ENCODE data around the gene IRF5. TPM values are rescaled to one million over a fixed set of nuclear protein-coding genes. Genes with fewer than 3 reads are reported as not detected.
A peak's percentile ranks its signal among the peaks of the same experiment; 100 is the strongest.

Gene IRF5
- total and polyA plus RNA-seq, 2 donors (not counting 1 experiment from before 2014, with no cell fraction given), result 91.3 to 135 TPM

DNA sequence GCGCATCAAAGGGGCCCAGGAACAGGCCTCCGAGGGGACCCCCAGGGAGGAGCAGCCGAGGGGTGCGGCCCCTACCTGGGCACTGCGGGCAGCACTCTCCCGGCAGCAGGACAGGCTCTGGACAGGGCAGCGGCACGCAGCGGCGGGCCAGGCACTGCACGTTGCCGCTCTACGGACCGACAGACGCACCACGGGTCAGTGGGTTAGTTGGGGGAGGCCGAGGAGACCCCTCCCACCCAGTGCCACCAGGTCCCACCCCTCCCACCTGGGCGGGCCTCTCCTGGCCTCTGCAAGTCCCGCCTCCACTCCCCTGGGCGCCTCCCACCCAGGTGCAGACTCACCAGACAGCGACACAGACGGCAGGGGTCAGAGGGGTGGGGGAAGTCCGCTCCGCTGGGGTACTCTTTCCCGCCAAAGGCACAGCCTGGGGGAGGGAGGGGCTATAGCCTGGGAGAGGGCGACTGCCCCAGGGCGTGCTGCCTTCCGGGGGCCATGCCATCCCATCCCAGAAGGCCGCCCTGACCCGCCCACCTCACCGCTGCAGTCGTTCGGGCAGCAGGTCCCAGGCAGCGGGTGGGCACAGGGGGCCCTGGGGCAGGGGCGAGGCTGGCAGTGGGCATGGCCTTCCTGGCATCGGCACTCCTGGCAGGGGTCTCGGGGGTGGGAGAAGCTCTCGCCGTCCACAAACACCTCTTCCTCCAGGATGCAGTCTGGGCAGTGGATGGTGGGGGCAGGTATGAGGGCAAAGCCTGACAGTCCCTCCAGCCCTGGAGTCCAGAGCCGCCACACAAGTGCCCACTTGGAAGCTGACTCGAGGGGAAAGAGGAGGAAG, 46.4 kb upstream of the IRF5 start:
- Mint-ChIP-seq H3K27ac (no peak overlapping the region), H3K4me3 (peak overlapping the region; percentile 62), H3K4me1 (peaks cover 4% of the 10 kb centered on the region), H3K9me3 (ENCODE audit: insufficient read depth) (no peaks in the 10 kb centered on the region), H3K27me3 (peaks cover 10% of the 10 kb centered on the region)
- no peaks in the 10 kb centered on the region for H4K20me1 ChIP-seq (ENCODE audit: control insufficient read depth, insufficient read depth, low read length, poor library complexity, severe bottlenecking)
- H3K9me3 ChIP-seq (ENCODE audit: control extremely low read depth in 1 of 3, control insufficient read depth in 2 of 3, insufficient read depth in 1 of 3, low read length in 2 of 3), result no peaks in the 10 kb centered on the region
- H3K27ac ChIP-seq (ENCODE audit: low read length in 2 of 2), result no peak overlapping the region
- WGBS (ENCODE audit: insufficient coverage), result 44% methylated on average over 29 of the region's 41 CpGs
- DNase-seq (peak; percentile 63), ATAC-seq (ENCODE audit: low read depth) (peak; percentile 64)
- CTCF ChIA-PET, result interaction anchor here (1.8 kb wide), 1 partner anchor 8 kb away, joined by 5 read pairs; no protein-coding TSS in a partner anchor
- TF ChIP-seq EZH2 (IDR thresholded peaks at IDR 0.05; ENCODE audit: borderline replicate concordance, insufficient read depth, low read depth, low read length, poor library complexity, severe bottlenecking), result peak; percentile 73
- TF ChIP-seq, protein P1, sequence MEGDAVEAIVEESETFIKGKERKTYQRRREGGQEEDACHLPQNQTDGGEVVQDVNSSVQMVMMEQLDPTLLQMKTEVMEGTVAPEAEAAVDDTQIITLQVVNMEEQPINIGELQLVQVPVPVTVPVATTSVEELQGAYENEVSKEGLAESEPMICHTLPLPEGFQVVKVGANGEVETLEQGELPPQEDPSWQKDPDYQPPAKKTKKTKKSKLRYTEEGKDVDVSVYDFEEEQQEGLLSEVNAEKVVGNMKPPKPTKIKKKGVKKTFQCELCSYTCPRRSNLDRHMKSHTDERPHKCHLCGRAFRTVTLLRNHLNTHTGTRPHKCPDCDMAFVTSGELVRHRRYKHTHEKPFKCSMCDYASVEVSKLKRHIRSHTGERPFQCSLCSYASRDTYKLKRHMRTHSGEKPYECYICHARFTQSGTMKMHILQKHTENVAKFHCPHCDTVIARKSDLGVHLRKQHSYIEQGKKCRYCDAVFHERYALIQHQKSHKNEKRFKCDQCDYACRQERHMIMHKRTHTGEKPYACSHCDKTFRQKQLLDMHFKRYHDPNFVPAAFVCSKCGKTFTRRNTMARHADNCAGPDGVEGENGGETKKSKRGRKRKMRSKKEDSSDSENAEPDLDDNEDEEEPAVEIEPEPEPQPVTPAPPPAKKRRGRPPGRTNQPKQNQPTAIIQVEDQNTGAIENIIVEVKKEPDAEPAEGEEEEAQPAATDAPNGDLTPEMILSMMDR (IDR thresholded peaks at IDR 0.05), result no peak
- peaks cover 7 to 12% of the 10 kb centered on the region in 2 donors for H3K4me1 ChIP-seq (ENCODE audit: control insufficient read depth in 2 of 2, insufficient read depth in 2 of 2, low read length in 2 of 2)
- peak overlapping the region; percentile 60 for H2AFZ ChIP-seq (ENCODE audit: insufficient read depth, low read depth, low read length, poor library complexity, severe bottlenecking)
- POLR2A ChIA-PET, result no interaction called here
- no peaks in the 10 kb centered on the region for H3K79me2 ChIP-seq (ENCODE audit: control insufficient read depth, insufficient read depth, low read length)
- peaks cover 0 to 41% (median 6%) of the 10 kb centered on the region in 4 experiments for H3K27me3 ChIP-seq (replicated peaks in 1 of 4; ENCODE audit: control extremely low read depth in 1 of 4, control insufficient read depth in 3 of 4, insufficient read depth in 4 of 4, low read length in 3 of 4)
- H3K9ac ChIP-seq (ENCODE audit: low read length), result peak overlapping the region; percentile 56
- H3K4me3 ChIP-seq (ENCODE audit: control extremely low read depth in 1 of 5, extremely low read depth in 1 of 5, insufficient read depth in 1 of 5, low read depth in 2 of 5, low read length in 4 of 5), result peak overlapping the region in 3 of 5 experiments; percentile 41 to 53 (median 41)
- intact Hi-C loops (cut with micrococcal nuclease), result no loop called here
- H3K36me3 ChIP-seq (replicated peaks in 1 of 2; ENCODE audit: control extremely low read depth in 1 of 2, control insufficient read depth in 1 of 2, extremely low read depth in 1 of 2, insufficient read depth in 2 of 2, low read length in 1 of 2), result no peaks in the 10 kb centered on the region
- peak overlapping the region; percentile 85 for H3K4me2 ChIP-seq (replicated peaks; ENCODE audit: low read depth, low read length, poor library complexity, severe bottlenecking)

DNA sequence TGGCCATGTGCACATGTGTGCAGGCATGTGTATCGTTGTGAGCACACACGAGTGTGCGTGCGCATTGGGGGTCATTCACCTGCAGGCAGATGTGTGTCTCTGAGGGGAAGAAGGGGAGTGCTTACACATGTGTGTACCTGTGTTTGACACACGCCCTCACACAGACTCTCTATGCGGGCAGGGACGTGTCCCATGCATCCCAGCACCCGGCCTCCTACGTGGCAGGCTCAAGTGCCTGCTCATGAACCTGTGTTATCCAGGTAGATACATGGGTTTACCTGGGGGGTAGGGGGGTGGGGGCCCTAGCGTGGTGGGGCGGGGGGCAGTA, 45.8 kb upstream of the IRF5 start:
- Histone ChIP-seq H3K9ac (ENCODE audit: low read length) (no peak overlapping the region), H3K4me3 (ENCODE audit: control extremely low read depth in 1 of 5, extremely low read depth in 1 of 5, insufficient read depth in 1 of 5, low read depth in 2 of 5, low read length in 4 of 5) (no peak overlapping the region), H3K36me3 (replicated peaks in 1 of 2; ENCODE audit: control extremely low read depth in 1 of 2, control insufficient read depth in 1 of 2, extremely low read depth in 1 of 2, insufficient read depth in 2 of 2, low read length in 1 of 2) (no peaks in the 10 kb centered on the region), H3K27me3 (replicated peaks in 1 of 4; ENCODE audit: control extremely low read depth in 1 of 4, control insufficient read depth in 3 of 4, insufficient read depth in 4 of 4, low read length in 3 of 4) (peaks cover 0 to 38% (median 6%) of the 10 kb centered on the region in 4 experiments), H3K4me2 (replicated peaks; ENCODE audit: low read depth, low read length, poor library complexity, severe bottlenecking) (no peak overlapping the region), H4K20me1 (ENCODE audit: control insufficient read depth, insufficient read depth, low read length, poor library complexity, severe bottlenecking) (no peaks in the 10 kb centered on the region), H3K79me2 (ENCODE audit: control insufficient read depth, insufficient read depth, low read length) (no peaks in the 10 kb centered on the region), H3K27ac (ENCODE audit: low read length in 2 of 2) (no peak overlapping the region), H3K9me3 (ENCODE audit: control extremely low read depth in 1 of 3, control insufficient read depth in 2 of 3, insufficient read depth in 1 of 3, low read length in 2 of 3) (no peaks in the 10 kb centered on the region), H2AFZ (ENCODE audit: insufficient read depth, low read depth, low read length, poor library complexity, severe bottlenecking) (no peak overlapping the region), H3K4me1 (ENCODE audit: control insufficient read depth in 2 of 2, insufficient read depth in 2 of 2, low read length in 2 of 2) (peaks cover 7 to 12% of the 10 kb centered on the region in 2 donors)
- peak overlapping the region; percentile 62 for H3K4me3 Mint-ChIP-seq
- POLR2A ChIA-PET, result no interaction called here
- intact Hi-C loops (cut with micrococcal nuclease), result no loop called here
- TF ChIP-seq EZH2 (IDR thresholded peaks at IDR 0.05; ENCODE audit: borderline replicate concordance, insufficient read depth, low read depth, low read length, poor library complexity, severe bottlenecking), result no peak
- TF ChIP-seq, protein P1 (IDR thresholded peaks at IDR 0.05), result no peak
- peaks cover 10% of the 10 kb centered on the region for H3K27me3 Mint-ChIP-seq
- H3K9me3 Mint-ChIP-seq (ENCODE audit: insufficient read depth), result no peaks in the 10 kb centered on the region
- CTCF ChIA-PET, result interaction anchor here (1.8 kb wide), 1 partner anchor 8 kb away, joined by 5 read pairs; no protein-coding TSS in a partner anchor
- no peak for DNase-seq
- H3K4me1 Mint-ChIP-seq, result peaks cover 4% of the 10 kb centered on the region
- WGBS (ENCODE audit: insufficient coverage), result 84% methylated on average over 5 of the region's 11 CpGs
- no peak overlapping the region for H3K27ac Mint-ChIP-seq
- ATAC-seq (ENCODE audit: low read depth), result no peak

Data from B cell (primary cell).